ENCODE measurements around the gene ANKRD44.

- TF ChIP-seq POLR2AphosphoS5 (IDR thresholded peaks at IDR 0.05; ENCODE audit: low read depth, low read length) (no peak), BRCA1 (IDR thresholded peaks at IDR 0.05; ENCODE audit: low read depth, low read length) (no peak), RFX5 (IDR thresholded peaks at IDR 0.05; ENCODE audit: borderline replicate concordance, low read depth, low read length) (no peak), MAFK (IDR thresholded peaks at IDR 0.05; ENCODE audit: low read depth, low read length) (no peak), TAF1 (IDR thresholded peaks at IDR 0.05; ENCODE audit: low read depth, low read length) (no peak), EZH2 (IDR thresholded peaks at IDR 0.05; ENCODE audit: low read depth, low read length, severe bottlenecking) (no peak), SIX5 (IDR thresholded peaks at IDR 0.05; ENCODE audit: low read depth, low read length) (no peak), GTF2F1 (IDR thresholded peaks at IDR 0.05; ENCODE audit: borderline replicate concordance, low read depth, low read length) (no peak)
- TF ChIP-seq, protein P1, sequence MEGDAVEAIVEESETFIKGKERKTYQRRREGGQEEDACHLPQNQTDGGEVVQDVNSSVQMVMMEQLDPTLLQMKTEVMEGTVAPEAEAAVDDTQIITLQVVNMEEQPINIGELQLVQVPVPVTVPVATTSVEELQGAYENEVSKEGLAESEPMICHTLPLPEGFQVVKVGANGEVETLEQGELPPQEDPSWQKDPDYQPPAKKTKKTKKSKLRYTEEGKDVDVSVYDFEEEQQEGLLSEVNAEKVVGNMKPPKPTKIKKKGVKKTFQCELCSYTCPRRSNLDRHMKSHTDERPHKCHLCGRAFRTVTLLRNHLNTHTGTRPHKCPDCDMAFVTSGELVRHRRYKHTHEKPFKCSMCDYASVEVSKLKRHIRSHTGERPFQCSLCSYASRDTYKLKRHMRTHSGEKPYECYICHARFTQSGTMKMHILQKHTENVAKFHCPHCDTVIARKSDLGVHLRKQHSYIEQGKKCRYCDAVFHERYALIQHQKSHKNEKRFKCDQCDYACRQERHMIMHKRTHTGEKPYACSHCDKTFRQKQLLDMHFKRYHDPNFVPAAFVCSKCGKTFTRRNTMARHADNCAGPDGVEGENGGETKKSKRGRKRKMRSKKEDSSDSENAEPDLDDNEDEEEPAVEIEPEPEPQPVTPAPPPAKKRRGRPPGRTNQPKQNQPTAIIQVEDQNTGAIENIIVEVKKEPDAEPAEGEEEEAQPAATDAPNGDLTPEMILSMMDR (IDR thresholded peaks at IDR 0.05; ENCODE audit: control extremely low read depth in 1 of 3, insufficient read depth in 1 of 3, low read depth in 1 of 3, low read length in 3 of 3): no peak
These were observed 182.5 kb downstream of the ANKRD44 start for GRCh38 chr2:197128126-197128525.

Measured in H1 (cell line).